ENCODE measurements around the gene IGSF21. TPM values are rescaled to one million over a fixed set of nuclear protein-coding genes. Genes with fewer than 3 reads are reported as not detected.

Gene IGSF21
- total RNA-seq, 1 experiment from 2014 or later, result 5.2 TPM

DNA sequence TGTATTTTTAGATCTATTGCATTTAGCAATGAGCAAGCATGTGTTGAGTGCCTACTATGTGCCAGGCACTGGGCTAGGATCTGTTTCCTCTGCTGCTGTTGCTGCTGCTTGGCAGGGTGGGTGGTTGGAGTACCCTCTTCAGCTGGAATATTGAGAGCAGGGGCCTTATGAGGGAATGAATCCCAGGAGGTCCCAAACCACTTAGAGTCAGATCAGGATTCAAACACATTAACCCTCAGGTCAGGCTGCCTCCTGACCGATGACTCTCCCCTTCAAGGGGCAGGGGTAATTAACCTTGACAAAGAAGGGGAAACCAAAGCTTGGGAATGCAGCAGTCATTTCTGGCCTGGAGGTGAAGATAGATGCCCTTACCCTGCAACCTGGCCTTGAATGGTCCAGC lies 138.0 kb downstream of the IGSF21 start:
- H3K27ac ChIP-seq (ENCODE audit: insufficient read length, low read depth, low read length), result no peak overlapping the region
- no peaks in the 10 kb centered on the region for H4K20me1 ChIP-seq (ENCODE audit: control insufficient read depth, insufficient read depth, insufficient read length)
- no peak overlapping the region for H3K23ac ChIP-seq (ENCODE audit: insufficient read length, low read depth, low read length)
- Mint-ChIP-seq H3K4me1 (peaks cover 10 to 16% of the 10 kb centered on the region in 2 experiments; a peak in 3 of 4 replicates), H3K27me3 (ENCODE audit: low read depth) (no peaks in the 10 kb centered on the region), H3K9me3 (no peaks in the 10 kb centered on the region), H3K27ac (no peak overlapping the region), H3K36me3 (ENCODE audit: insufficient read depth in 1 of 3, low read depth in 3 of 3) (no peaks in the 10 kb centered on the region; a peak in 1 of 7 replicates), H3K4me3 (no peak overlapping the region)
- no peak overlapping the region for H2BK15ac ChIP-seq (ENCODE audit: low read depth, low read length)
- H3K56ac ChIP-seq (ENCODE audit: insufficient read length, low read depth, low read length), result no peak overlapping the region
- no peak overlapping the region for H4K5ac ChIP-seq (ENCODE audit: insufficient read length, low read depth, low read length)
- H2BK120ac ChIP-seq (ENCODE audit: low read depth, low read length, poor library complexity, severe bottlenecking), result no peak overlapping the region
- DNase-seq, result no peak
- TF ChIP-seq, protein P1, sequence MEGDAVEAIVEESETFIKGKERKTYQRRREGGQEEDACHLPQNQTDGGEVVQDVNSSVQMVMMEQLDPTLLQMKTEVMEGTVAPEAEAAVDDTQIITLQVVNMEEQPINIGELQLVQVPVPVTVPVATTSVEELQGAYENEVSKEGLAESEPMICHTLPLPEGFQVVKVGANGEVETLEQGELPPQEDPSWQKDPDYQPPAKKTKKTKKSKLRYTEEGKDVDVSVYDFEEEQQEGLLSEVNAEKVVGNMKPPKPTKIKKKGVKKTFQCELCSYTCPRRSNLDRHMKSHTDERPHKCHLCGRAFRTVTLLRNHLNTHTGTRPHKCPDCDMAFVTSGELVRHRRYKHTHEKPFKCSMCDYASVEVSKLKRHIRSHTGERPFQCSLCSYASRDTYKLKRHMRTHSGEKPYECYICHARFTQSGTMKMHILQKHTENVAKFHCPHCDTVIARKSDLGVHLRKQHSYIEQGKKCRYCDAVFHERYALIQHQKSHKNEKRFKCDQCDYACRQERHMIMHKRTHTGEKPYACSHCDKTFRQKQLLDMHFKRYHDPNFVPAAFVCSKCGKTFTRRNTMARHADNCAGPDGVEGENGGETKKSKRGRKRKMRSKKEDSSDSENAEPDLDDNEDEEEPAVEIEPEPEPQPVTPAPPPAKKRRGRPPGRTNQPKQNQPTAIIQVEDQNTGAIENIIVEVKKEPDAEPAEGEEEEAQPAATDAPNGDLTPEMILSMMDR (conservative IDR thresholded peaks at IDR 0.05), result no peak
- no peak overlapping the region for H2AFZ ChIP-seq (ENCODE audit: low read length)
- H2BK5ac ChIP-seq (ENCODE audit: insufficient read length, low read length), result no peak overlapping the region
- H3K9me3 ChIP-seq (ENCODE audit: control insufficient read depth, low read depth, low read length), result no peaks in the 10 kb centered on the region
- no peak overlapping the region for H3K4me2 ChIP-seq (ENCODE audit: insufficient read depth, insufficient read length, low read length)
- H3K9ac ChIP-seq (ENCODE audit: extremely low read depth, insufficient read length, low read length), result no peak overlapping the region
- H3K79me2 ChIP-seq (ENCODE audit: insufficient read depth, low read length), result no peaks in the 10 kb centered on the region
- H3K23me2 ChIP-seq (ENCODE audit: insufficient read length, low read depth, low read length, poor library complexity, severe bottlenecking), result no peaks in the 10 kb centered on the region
- no peak overlapping the region for H2BK20ac ChIP-seq (ENCODE audit: low read depth, low read length, poor library complexity, severe bottlenecking)
- H4K91ac ChIP-seq (ENCODE audit: insufficient read length, low read depth, low read length), result no peak overlapping the region
- H3K4me1 ChIP-seq (ENCODE audit: insufficient read depth, low read length), result no peaks in the 10 kb centered on the region
- no peak overlapping the region for H3K14ac ChIP-seq (ENCODE audit: insufficient read depth, low read length)
- no peak overlapping the region for H4K8ac ChIP-seq (replicated peaks; ENCODE audit: insufficient read length, low read depth, low read length)
- no peak overlapping the region for H3K4ac ChIP-seq (ENCODE audit: low read depth, low read length)
- H3K27me3 ChIP-seq (ENCODE audit: insufficient read depth, low read length), result no peaks in the 10 kb centered on the region
- no peak overlapping the region for H2AK5ac ChIP-seq (ENCODE audit: insufficient read length, low read length)
- WGBS (ENCODE audit: extremely low coverage, insufficient read length, low lambda C conversion rate), result no CpG with 5 or more reads among the region's 1 CpG
- no peak overlapping the region for H3K18ac ChIP-seq (ENCODE audit: insufficient read length, low read depth, low read length)
- no peak overlapping the region for H3T11ph ChIP-seq (ENCODE audit: low read length)
- H2BK12ac ChIP-seq (ENCODE audit: insufficient read length, low read depth, low read length), result no peak overlapping the region
- H3K79me1 ChIP-seq (ENCODE audit: insufficient read depth, low read depth, low read length, poor library complexity, severe bottlenecking), result no peaks in the 10 kb centered on the region

All from H9 (cell line).